HG03175 (cell line): ENCODE data around the gene SHH.
"Not testable (repeated sequence)": the region's sequence is repeated elsewhere in the genome, so short reads cannot be mapped to it uniquely, and the experiment has no call there.

Experiments
- ATAC-seq: cut with Tn5 transposase; IDR thresholded peaks from one replicate; pipeline ENCODE4 v1.9.1; 2021; ENCODE audit warnings: mild to moderate bottlenecking, moderate library complexity; ENCODE audit not compliant: unreplicated experiment

The SHH gene

DNA sequence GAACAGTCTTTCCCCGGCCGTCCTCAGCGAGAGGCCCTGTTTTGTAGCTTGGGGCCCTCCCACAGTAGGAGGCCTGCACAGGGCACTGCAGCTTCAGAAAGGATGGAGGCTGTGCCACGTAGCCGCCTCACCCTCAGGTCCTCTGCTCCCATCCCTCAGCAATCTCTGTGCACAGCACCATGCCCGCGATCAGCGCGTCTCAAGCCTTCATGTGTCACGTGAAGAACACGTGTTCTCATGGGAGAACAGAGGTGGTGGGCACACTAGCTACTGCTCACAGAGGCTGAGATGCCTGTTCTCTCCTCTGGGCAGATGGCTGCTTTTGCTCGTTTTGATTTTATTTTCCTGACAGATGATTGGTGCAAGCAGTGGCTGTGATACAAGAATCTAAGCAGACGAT lies 8.5 kb upstream of the SHH start:
- no peak for ATAC-seq

DNA sequence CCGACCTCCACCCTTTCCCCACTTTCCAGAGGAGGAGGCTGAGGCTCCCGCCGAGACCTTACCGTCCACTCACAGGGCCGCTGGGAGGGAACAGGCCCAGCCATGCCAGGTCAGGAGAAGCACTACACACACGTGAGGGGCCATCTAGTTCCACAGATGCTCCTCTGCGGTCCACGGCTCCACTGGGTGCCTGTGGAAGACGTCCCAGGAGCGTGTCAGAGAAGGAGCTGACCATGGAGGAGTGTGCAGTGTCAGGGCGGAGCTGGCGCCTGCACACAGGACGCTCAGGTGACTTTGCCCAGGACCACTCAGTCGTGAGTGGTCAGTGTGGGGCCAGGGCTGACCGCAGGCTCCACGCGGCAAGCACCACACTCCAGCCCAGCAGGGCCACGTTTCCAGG lies 8.0 kb upstream of the SHH start:
- no peak for ATAC-seq

DNA sequence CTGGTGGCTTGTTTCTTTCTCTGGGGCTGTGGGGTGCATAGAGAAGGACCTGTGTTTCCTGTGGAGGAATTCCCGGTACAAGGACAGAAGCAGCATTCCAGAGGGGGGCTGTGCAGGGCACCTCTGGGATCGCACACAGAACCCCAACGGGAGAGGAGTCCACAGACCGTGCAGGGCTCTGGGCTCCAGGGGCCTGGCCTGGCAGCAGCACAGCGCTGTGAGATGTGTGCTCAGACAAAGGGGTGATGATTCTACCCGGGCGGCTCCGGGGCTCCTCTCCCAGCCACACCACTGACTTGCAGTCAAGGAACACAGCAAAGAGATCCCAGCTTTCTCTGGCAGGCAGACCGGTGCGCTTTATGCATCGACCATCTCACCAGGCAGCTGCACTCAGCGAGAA lies 6.9 kb upstream of the SHH start:
- no peak for ATAC-seq

DNA sequence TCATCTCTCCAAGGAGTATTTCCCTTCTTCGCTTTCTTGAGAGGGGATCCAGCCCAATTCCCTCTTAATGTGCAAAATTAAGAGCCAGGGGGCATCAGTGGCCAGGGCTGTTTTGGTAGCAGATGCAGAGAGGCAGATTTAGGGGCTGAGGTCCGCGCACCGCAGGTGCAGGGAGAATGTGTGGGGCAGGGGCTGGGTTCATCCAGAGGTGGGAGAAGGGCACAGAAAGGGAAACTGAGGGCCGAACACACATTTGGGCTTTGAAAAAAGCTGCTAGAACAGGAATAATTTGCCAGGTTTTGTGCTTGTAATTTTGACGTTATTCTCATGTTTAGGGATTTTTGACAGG lies 6.5 kb upstream of the SHH start:
- no peak for ATAC-seq

DNA sequence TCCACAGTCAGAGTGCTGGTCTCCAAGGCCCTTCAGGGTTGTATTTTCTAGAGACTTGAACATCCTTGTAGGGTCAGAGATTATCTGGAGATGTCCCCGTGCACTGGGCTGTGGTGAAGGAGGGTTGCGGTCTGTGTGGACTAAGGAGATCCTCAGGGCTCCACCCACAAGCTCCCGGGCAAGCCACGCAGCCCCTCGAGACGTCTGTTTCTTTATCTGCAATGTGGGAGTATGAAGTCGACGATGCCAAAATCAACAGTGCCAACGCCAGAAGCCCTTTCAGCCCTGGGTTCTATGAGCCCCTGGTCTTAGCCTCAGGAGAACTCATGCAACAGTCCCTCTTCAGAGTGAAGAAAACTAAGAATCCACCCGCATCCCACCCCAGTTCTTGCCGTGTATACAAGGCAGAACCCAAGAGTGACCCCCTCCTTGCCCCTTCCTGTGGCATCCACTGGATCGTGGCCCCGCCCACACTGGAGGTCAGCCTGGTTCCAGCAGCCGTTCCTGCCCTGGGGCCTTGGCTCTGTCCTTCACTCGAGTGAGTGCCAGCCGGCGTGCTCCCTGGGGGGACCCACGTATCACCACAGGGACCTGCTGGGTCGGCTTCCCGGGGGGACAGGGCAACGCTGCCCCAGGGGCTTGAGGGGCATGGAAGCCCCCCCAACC lies 6.0 kb upstream of the SHH start:
- no peak for ATAC-seq

DNA sequence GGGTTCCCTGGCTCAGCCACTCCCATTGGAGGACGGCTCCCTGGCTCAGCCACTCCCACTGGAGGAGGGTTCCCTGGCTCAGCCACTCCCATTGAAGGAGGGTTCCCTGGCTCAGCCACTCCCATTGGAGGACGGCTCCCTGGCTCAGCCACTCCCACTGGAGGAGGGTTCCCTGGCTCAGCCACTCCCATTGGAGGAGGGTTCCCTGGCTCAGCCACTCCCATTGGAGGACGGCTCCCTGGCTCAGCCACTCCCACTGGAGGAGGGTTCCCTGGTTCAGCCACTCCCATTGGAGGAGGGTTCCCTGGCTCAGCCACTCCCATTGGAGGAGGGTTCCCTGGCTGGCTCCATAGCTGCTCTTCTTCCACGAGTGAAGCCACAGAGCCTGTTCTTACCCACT lies 5.3 kb upstream of the SHH start:
- not testable (repeated sequence) for ATAC-seq

DNA sequence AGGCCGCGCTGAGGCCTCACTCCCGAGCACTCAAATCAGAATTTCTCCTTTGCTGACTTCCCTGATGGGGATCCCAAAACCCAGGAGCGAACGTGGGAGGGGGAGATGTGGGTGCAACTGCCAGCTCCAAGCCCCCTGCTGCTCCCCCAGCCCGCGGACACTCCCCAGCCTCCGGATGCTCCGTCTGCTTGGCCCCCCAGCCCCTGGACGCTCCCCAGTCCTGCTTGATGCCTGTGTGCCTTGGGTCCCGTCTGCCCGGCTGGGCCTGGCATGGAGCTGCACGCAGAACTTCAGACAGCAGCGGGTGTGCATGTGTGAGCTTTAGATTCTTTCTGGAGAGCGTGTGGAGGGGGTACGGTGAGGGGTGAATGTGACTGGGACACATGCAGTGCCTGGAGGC lies 4.7 kb upstream of the SHH start:
- ATAC-seq = no peak

DNA sequence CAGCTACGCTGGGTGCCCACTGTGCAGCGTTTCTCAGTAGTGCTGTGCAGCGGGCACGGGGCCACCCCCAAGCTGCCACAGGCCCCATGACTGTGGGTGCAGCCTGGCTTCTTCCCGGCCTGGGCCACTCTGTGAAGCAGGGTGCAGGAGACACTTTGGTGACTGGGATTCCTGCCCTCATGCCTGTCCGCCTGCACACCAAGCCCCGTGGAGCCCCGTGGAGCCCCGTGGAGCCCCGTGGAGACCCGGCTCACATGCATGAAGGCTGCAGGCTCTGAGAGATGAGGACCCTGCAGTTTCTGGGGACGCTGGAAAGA lies 3.9 kb upstream of the SHH start:
- no peak for ATAC-seq

DNA sequence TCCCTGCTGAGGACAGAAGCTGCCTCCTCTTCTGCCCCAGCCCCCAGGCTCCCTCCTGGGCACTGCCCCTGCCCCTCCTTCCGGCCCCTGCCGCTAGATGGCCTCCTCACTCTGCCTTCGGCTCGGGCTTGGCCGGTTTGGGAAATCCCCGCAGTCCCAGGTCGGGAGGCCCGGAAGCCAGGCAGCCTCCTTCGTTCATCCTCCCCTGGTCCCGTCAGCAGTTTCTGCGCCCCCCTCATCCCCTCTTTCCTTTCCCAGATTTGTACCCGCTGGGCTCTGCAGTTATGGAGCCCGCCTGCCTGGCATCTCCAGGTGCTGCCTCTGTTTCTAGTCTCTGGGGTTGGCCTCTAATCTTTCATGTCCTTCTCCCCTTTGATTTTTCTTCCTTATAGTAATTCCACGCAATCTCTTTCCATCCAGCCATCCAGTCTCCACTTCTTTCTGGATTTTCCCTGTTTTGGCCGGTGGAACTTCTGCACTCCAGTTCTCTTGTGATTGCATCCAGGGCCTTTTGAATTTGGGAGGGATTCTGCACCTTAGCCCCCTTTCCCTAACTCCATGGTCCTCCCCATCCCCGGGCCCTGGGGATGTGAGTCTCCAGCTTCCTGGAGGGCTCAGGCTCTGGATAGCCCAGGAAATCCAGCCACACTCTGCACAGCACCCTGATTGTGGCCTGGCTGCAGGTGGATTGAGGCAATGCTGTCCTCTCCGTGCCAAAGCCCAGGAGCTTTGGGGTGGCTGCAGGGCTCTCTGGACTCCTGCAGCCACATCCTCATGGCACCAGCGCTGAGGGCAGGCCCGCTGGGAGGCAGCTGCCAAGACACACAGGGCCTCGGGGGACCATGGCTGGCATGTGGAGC lies 3.3 kb upstream of the SHH start:
- peak; percentile 83 for ATAC-seq

DNA sequence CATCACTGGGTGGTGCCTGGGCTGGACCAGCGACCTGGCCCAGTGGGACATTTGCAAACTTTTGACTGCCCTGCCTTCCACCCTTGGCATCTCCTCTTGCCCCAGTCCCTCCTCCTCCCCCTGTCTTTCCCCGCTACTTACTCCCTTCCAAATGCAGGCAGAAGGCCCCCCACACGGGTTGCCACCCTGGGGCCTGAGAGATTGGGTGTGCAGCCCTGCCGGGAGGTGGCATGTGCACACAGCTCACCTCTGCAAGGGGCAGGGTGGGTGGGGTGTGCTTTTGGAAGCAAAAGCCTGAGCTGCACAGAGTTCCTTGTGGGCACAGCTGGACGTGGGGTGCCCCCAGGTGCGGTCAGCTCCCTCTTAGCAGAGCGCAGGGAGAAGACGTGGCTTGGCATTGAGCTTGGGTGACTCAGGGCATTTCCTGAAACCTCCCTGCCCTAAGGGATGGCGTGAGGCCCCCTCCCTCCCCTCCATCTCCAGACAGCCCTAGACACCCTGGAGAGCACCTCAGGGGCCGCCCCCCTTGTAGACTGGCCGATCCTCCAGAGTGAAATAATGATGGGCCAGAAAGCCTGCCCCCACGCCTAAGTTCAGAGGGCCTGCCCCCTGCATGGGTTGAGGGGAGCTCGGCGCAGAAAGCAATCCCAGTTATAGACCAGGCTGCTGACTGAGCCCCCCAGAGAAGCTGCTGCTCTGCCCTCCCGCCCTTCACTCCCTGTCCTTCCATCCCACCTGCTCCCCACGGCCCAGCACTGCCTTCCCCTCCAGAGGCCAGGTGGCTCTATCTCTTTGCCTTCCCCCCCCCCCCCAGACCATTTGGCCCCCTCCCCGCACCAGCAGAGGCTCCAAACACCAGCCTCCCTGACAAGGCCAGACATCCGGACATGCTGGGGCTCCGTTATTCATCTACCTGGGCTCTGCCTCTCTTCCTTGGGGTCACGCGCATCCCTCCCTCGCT lies 2.3 kb upstream of the SHH start:
- ATAC-seq = no peak

DNA sequence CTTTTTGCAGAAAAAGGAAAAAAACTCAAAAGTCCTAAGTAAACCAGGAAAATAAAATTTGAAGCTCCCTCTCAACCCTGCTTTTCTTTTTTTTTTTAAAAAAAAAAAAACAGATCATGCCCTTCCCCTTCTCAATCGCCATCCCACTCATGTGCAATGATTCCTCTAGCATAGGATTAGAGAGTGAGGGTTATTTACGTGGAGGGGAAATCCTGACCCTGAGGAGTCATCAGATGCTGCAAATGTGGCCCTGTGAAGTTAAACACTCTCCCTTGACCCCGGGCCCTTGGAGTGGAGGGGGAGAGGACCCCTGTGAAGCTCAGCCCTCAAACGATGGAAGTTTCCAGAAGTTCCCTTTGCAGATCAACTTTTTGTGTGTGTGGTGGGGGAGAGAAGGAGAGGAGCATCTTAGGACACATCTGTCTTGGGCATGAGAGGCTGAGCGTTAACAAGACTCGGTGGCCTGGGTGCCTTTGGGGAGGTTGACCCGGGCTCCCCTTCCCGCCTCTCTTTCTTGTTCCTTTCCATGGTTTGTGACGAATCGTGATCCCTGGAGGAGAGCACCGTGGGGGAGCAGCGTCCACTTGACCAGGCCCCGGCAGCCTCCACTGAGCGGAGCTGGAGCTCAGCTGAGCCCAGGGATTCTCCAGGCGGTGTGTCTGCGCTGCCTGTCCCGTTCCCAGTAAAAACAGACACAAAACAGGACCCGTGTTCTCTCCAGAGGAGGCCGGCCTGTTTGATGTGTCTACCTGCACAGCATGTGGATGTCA lies 1.5 kb upstream of the SHH start:
- ATAC-seq = no peak

DNA sequence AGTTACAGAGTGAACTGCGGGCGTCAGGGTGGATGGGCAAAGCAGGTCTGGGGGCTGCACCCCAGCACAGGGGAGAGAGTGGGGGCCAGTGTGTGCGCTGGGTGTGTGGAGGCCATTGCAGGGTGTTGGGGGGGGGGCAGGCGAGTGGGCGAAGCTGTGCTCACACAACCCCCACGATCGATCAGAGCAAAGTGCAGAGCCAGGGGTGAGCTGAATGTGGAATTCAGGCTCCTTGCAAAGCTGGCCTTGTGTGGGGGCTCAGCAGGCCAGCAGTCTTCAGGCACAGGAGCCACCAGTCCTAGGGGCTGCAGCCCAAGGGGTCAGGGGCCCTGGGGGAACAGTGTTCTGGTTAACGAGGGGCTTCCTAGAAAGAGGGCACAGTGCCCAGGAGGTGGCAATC lies 862 bp upstream of the SHH start:
- no peak for ATAC-seq

DNA sequence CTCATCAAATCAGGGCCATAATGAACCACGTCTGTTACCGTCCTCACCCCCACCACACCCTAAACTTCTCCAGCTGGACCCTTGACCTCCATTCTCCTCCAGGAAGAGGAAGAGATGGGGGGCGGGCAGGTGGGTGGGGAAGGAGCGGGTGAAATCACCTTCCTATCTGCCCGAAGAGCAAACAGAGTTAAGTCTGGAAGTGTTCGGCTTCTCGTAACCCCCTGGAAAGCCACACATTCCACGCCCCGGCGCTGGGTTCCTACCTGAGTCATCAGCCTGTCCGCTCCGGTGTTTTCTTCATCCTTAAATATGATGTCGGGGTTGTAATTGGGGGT lies 736 bp downstream of the SHH start:
- ATAC-seq = no peak

DNA sequence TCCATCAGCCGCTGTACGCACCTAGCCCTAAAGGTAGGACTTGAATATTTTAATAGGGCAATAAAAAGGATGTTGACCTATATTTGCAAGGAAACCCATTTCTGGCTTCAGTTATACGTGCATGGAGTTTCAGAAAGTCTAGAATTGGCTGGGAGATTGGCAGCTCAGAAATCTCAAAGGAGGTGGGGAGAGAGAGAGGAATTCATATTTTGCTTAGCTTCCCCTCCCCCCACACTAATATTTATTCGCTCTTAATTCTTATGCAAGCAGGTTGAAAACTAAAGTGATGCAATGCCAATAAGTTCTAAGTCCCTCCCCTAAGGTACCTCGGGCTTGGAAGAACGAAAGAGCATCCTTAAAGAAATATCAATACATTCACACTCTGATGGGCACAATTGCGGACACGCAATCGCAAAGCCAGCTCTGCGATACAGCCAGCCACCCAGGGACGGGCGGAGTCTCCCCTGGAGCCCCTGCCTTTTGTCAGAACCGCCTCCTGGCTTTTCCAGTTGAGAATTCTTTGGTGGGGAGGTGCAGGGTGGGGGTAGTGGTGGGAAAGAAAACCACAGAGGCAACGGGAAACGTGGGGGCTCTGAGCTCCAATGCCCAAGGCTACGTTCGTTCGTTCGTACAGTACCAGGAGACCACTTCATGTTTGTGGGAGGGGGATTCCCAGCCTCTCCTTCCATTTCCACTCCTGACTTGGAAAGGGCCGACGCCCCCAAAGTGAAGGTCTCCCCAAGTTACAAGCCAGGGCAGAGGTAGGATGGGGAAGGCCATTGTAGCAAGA lies 1.3 kb downstream of the SHH start:
- ATAC-seq = no peak

DNA sequence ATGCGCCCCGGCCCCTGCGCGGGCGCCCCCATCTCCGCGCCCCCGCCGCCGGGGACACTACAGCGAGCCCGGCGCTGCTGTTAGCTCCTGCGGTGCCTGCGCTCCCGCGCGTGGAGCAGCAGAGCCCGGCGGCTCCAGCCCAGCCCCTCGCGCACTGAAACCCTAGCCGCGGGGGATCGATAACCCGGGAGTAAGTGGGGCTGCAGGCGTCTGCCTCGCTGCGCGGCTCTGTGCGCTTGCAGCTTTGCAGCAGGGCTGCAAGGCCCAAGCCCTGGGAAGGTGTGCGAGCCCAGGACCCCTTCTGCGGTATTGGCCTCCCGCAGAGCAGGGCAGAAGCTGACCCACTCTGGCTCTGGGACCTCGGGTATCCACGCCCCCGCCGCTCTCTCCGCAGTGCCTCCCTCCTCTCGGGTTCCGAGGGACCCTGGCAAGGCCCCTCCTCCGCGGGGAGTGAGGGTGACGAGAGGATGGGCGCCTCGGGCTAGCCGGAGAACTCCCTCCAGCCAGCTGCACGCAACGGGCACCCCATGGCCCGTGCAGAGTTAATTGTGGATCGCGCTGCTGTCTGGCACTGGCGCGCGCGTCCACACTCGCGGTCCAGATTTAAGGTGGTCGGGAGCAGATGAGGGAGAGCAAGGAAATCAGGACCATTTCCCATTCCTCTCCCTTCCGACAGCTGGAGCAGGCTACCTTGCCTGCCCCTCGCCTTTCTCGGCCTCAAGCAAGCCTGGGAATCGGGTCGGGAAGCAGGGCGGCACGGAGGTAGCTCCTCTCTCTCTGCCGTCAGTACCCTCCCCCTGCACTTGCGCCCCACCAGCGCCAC lies 2.1 kb downstream of the SHH start:
- no peak for ATAC-seq

DNA sequence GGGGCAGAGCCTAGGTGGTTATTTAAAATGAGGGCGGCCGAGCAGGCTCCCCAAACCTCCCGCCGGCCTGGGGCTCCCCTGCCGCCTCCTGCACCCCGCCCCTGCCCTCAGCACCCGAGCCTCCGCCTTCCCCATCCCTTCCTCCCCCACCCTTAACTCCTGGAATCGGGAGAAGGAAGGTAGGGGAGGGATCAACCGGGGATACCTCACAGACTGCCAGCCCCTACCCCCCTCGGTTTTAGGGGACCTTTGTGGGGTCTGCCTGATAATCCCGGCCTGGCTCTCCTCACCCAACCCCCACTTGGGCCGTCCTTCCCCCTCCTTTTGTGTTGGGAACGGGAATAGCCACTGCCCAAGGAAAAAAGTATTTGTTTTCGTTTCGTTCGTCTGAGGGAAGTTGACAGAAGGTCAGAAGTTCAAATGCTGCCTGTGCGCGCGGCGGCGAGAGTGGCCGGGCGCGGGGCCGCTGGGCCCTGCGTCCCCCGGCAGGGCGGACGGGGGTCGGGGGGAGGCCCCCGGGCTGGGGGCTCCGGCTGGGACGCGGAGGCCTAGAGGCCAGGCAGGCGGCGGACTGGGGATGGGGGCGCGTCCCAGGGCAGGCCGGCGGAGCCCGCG lies 2.8 kb downstream of the SHH start:
- ATAC-seq = no peak

DNA sequence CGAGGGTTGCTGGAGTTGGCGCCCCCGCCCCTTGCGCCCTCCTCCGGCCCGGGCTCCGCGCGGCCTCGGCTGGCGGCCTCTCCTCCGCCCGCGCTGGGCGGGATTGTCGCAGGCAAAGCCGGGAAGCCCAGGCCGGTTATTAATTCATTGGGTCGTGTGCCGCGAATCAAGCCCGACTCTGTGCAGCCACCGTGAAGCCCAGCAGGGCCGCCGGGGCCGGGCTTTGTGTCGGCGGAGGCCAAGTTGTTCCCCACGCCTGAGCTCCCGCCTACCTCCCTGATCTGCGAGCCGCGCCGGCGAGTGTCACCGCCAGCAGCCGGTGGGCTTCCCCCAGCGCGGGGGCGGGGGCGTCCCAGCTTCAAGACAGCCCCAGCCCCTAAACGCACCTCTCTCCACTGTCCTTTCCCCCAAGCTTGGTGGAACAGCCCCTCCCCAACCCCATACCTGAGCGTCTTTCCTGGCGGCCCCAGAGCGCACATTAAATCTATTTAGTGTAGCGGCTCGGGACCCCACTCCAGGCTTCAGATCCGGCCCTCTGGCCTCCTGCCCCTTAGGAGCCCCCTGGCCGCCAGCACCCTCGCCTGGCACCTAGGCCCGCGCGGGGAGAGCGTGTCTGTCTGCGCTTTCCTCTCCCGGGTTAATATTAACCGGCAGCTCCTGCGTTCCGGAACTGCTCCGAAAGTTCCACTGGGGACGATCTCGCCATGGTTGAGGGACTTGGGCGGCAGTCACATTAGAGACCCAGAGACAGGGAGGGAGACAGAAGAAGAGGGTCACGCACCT lies 3.5 kb downstream of the SHH start:
- no peak for ATAC-seq
